HEK293 (cell line): Measurements from ENCODE around the gene PPM1N.

Experiments
- CTCF ChIA-PET: fragments of 350-600 bp; formaldehyde crosslinking; extraction: SDS; loops from one replicate; lab custom pipeline; 2021; ENCODE audit warnings: antibody characterized with exemption; lab: Yijun Ruan, JAX
- POLR2A ChIA-PET: fragments of 300-600 bp; formaldehyde crosslinking; extraction: SDS; loops from one replicate; lab custom pipeline; 2020; ENCODE audit warnings: antibody characterized with exemption, inconsistent platforms; lab: Yijun Ruan, JAX
- H3K27ac ChIP-seq: fragments of 200-500 bp; sonication (Bioruptor generic); 2 replicates; pipeline ENCODE4 v1.5.1; 2014; ENCODE audit warnings: low read depth, low read length, control low read depth, inconsistent platforms; ENCODE audit errors: extremely low read depth
- H3K36me3 ChIP-seq, 2 experiments: fragments of 200-500 bp in 1 of 2; sonication (Bioruptor generic) in 1 of 2; 1 replicate in 1 of 2; 2 replicates in 1 of 2; pipeline ENCODE4 v1.5.1; 2014 to 2017; ENCODE audit warnings: inconsistent platforms in 2 of 2, low read length in 2 of 2; ENCODE audit not compliant: control insufficient read depth in 2 of 2, insufficient read depth in 1 of 2
- H3K4me1 ChIP-seq: fragments of 200-500 bp; sonication (Bioruptor generic); 2 replicates; pipeline ENCODE4 v1.5.1; 2014; ENCODE audit warnings: mild to moderate bottlenecking, low read length, inconsistent platforms; ENCODE audit not compliant: control insufficient read depth, insufficient read depth
- H3K4me3 ChIP-seq: 2 replicates; pipeline ENCODE4 v1.5.1; 2011; ENCODE audit warnings: low read depth, mild to moderate bottlenecking, control low read depth, low read length, moderate library complexity
- H3K9me3 ChIP-seq: fragments of 200-500 bp; sonication (Bioruptor generic); 2 replicates; pipeline ENCODE4 v1.5.1; 2014; ENCODE audit warnings: low read depth, low read length, inconsistent platforms; ENCODE audit not compliant: control insufficient read depth, insufficient read depth
- EGR2 ChIP-seq: fragments of 450-650 bp; formaldehyde crosslinking; IDR thresholded peaks from 2 replicates; pipeline ENCODE4 v1.5.1; 2016; ENCODE audit warnings: low read depth, missing biosample characterization, missing genetic modification characterization
- HOXC10 ChIP-seq: sonication (generic); formaldehyde crosslinking; IDR thresholded peaks from 2 replicates; pipeline ENCODE4 v1.8.1; 2023; ENCODE audit warnings: mild to moderate bottlenecking, missing genetic modification reagents
- MEIS1 ChIP-seq: sonication (generic); formaldehyde crosslinking; IDR thresholded peaks from 2 replicates; pipeline ENCODE4 v1.8.1; 2022; ENCODE audit warnings: missing genetic modification reagents, mild to moderate bottlenecking, borderline replicate concordance
- PRDM2 ChIP-seq: fragments of 450-650 bp; formaldehyde crosslinking; IDR thresholded peaks from 2 replicates; pipeline ENCODE4 v1.5.1; 2016; ENCODE audit warnings: missing biosample characterization, missing genetic modification characterization, borderline replicate concordance
- SCRT2 ChIP-seq: fragments of 450-650 bp; formaldehyde crosslinking; IDR thresholded peaks from 2 replicates; pipeline ENCODE4 v1.5.1; 2016; ENCODE audit warnings: missing biosample characterization, missing genetic modification characterization
- ZEB2 ChIP-seq: fragments of 450-650 bp; formaldehyde crosslinking; IDR thresholded peaks from 2 replicates; pipeline ENCODE4 v1.5.1; 2016; ENCODE audit warnings: missing biosample characterization, missing genetic modification characterization
- ZFHX2 ChIP-seq: fragments of 450-650 bp; formaldehyde crosslinking; conservative IDR thresholded peaks from 2 replicates; pipeline ENCODE4 v1.5.1; 2016; ENCODE audit warnings: missing biosample characterization, missing genetic modification characterization
- ZFP41 ChIP-seq: fragments of 450-650 bp; formaldehyde crosslinking; IDR thresholded peaks from 2 replicates; pipeline ENCODE4 v1.5.1; 2016; ENCODE audit warnings: missing biosample characterization, missing genetic modification characterization, borderline replicate concordance
- ZNF175 ChIP-seq: fragments of 450-650 bp; formaldehyde crosslinking; IDR thresholded peaks from 2 replicates; pipeline ENCODE4 v1.5.1; 2016; ENCODE audit warnings: missing biosample characterization, missing genetic modification characterization
- ZNF221 ChIP-seq: fragments of 450-650 bp; formaldehyde crosslinking; IDR thresholded peaks from 2 replicates; pipeline ENCODE4 v1.5.1; 2017; ENCODE audit warnings: missing biosample characterization, missing genetic modification characterization, borderline replicate concordance
- ZNF223 ChIP-seq: fragments of 450-650 bp; formaldehyde crosslinking; IDR thresholded peaks from 2 replicates; pipeline ENCODE4 v1.5.1; 2016; ENCODE audit warnings: missing biosample characterization, missing genetic modification characterization
- ZNF248 ChIP-seq: fragments of 450-650 bp; formaldehyde crosslinking; IDR thresholded peaks from 2 replicates; pipeline ENCODE4 v1.5.1; 2017; ENCODE audit warnings: missing biosample characterization, missing genetic modification characterization
- ZNF341 ChIP-seq: fragments of 450-650 bp; formaldehyde crosslinking; IDR thresholded peaks from 2 replicates; pipeline ENCODE4; 2016; ENCODE audit warnings: low read depth, missing biosample characterization, missing genetic modification characterization
- ZNF561 ChIP-seq: fragments of 450-650 bp; IDR thresholded peaks from 2 replicates; pipeline ENCODE4 v1.5.1; 2018; ENCODE audit warnings: missing biosample characterization, missing genetic modification characterization, borderline replicate concordance
- ZSCAN16 ChIP-seq: fragments of 450-650 bp; formaldehyde crosslinking; IDR thresholded peaks from 2 replicates; pipeline ENCODE4 v1.5.1; 2016; ENCODE audit warnings: missing biosample characterization, missing genetic modification characterization

Gene PPM1N

GRCh38 chr19:45470762-45471081, 27.5 kb upstream of the PPM1N start (continued):
- TF ChIP-seq PRDM2 (tag by site-specific recombination) (no peak), SCRT2 (no peak)

GRCh38 chr19:45471111-45471930, 26.9 kb upstream of the PPM1N start:
- Histone ChIP-seq H3K9me3 (no peaks in the 10 kb centered on the region), H3K36me3 (no peaks in the 10 kb centered on the region), H3K4me1 (peaks cover 5% of the 10 kb centered on the region; the same call in 1 of the 2 replicates)
- TF ChIP-seq ZNF223 (tag by site-specific recombination) = no peak
- peak; percentile 60 for TF ChIP-seq ZFHX2
- peak; percentile 42; the same call in 1 of the 2 replicates for TF ChIP-seq EGR2 (tag by site-specific recombination)
- no peak for TF ChIP-seq MEIS1 (CRISPR knock-in tag)
- no peak for TF ChIP-seq ZNF221 (tag by site-specific recombination)
- TF ChIP-seq ZNF175 (tag by site-specific recombination) = no peak
- no peak for TF ChIP-seq HOXC10 (CRISPR knock-in tag)
- TF ChIP-seq ZFP41 = no peak
- no peak for TF ChIP-seq ZEB2 (tag by site-specific recombination)
- TF ChIP-seq ZNF561 = no peak
- TF ChIP-seq ZSCAN16 (tag by site-specific recombination) = no peak
- TF ChIP-seq ZNF341 (tag by site-specific recombination) = no peak
- TF ChIP-seq, all 188 proteins: peak for 2
- H3K4me3 ChIP-seq = no peak overlapping the region
- ChIA-PET CTCF (interaction anchor here (0.6 to 7.6 kb wide), 3 partner anchors 14 to 183 kb away, joined by 3 to 86 read pairs (median 11); no protein-coding TSS in a partner anchor), POLR2A (interaction anchor here (0.5 kb wide), 1 partner anchor 15 kb away, joined by 4 read pairs; no protein-coding TSS in a partner anchor)
- H3K27ac ChIP-seq = no peak overlapping the region

GRCh38 chr19:45471931-45472562, 26.2 kb upstream of the PPM1N start:
- TF ChIP-seq ZNF248 (tag by site-specific recombination) = no peak
- H3K4me1 ChIP-seq = peaks cover 5% of the 10 kb centered on the region; the same call in 1 of the 2 replicates
- H3K9me3 ChIP-seq = no peaks in the 10 kb centered on the region
- H3K4me3 ChIP-seq = no peak overlapping the region
- H3K36me3 ChIP-seq = no peaks in the 10 kb centered on the region
- H3K27ac ChIP-seq = no peak overlapping the region
- ChIA-PET POLR2A (no interaction called here), CTCF (interaction anchor here (2.3 to 7.6 kb wide), 2 partner anchors 13 to 32 kb away, joined by 11 to 86 read pairs; no protein-coding TSS in a partner anchor)
